Osteoblast (primary cell): ENCODE measurements around the gene OSTM1. TPM values are rescaled to one million over a fixed set of nuclear protein-coding genes. Genes with fewer than 3 reads are reported as not detected.
"Not testable (repeated sequence)": the region's sequence is repeated elsewhere in the genome, so short reads cannot be mapped to it uniquely, and the experiment has no call there.

Experiments used
- DNase-seq: peaks from one replicate; pipeline ENCODE4 v3.0.0; 2011; ENCODE audit warnings: low spot score, mixed read lengths; ENCODE audit not compliant: insufficient read length; ENCODE audit errors: missing footprints
- H2AFZ ChIP-seq: 2 replicates; pipeline ENCODE4 v1.6.0; 2011; ENCODE audit warnings: mild to moderate bottlenecking, low read length
- H3K27ac ChIP-seq: 2 replicates; pipeline ENCODE4 v1.5.1; 2011; ENCODE audit warnings: mild to moderate bottlenecking, low read depth, low read length, moderate library complexity
- H3K27me3 ChIP-seq: 2 replicates; pipeline ENCODE4 v1.6.0; 2012; ENCODE audit warnings: mild to moderate bottlenecking, control low read depth, inconsistent platforms, low read length, moderate library complexity; ENCODE audit not compliant: insufficient read depth
- H3K36me3 ChIP-seq: 2 replicates; pipeline ENCODE4 v1.5.1; 2011; ENCODE audit warnings: mild to moderate bottlenecking, low read length, control low read depth, moderate library complexity; ENCODE audit not compliant: insufficient read depth
- H3K4me1 ChIP-seq: 2 replicates; pipeline ENCODE4 v1.5.1; 2011; ENCODE audit warnings: mild to moderate bottlenecking, low read length, control low read depth, moderate library complexity; ENCODE audit not compliant: insufficient read depth
- H3K4me2 ChIP-seq: 2 replicates; pipeline ENCODE4 v1.6.0; 2011; ENCODE audit warnings: mild to moderate bottlenecking, low read length; ENCODE audit not compliant: insufficient read depth
- H3K4me3 ChIP-seq: fragments of 200-600 bp; sonication (generic); 3 replicates; pipeline ENCODE4 v1.5.1; 2012; ENCODE audit warnings: mild to moderate bottlenecking, low read length, inconsistent platforms; ENCODE audit not compliant: insufficient read depth
- H3K79me2 ChIP-seq: 2 replicates; pipeline ENCODE4 v1.6.0; 2012; ENCODE audit warnings: mild to moderate bottlenecking, low read length, control low read depth, inconsistent platforms; ENCODE audit not compliant: insufficient read depth
- H3K9me3 ChIP-seq: 2 replicates; pipeline ENCODE4 v1.5.1; 2011; ENCODE audit warnings: low read depth, low read length, control low read depth
- H4K20me1 ChIP-seq: 2 replicates; pipeline ENCODE4 v1.6.0; 2012; ENCODE audit warnings: mild to moderate bottlenecking, low read length, control low read depth; ENCODE audit not compliant: insufficient read depth
- total RNA-seq: library from RNA; depleted of rRNA; stranded (reverse); fragments of >200 nt; gene quantifications from 2 replicates; pipeline ENCODE4 v1.2.3, GENCODE V29; 2012
- TF ChIP-seq, protein P1 (sequence below): IDR thresholded peaks from 2 replicates; pipeline ENCODE4 v1.5.1; 2011; ENCODE audit warnings: mild to moderate bottlenecking, low read depth, low read length, moderate library complexity; ENCODE audit errors: extremely low read depth

Gene OSTM1
- total RNA-seq, 1 donor: 42.3 TPM

DNA sequence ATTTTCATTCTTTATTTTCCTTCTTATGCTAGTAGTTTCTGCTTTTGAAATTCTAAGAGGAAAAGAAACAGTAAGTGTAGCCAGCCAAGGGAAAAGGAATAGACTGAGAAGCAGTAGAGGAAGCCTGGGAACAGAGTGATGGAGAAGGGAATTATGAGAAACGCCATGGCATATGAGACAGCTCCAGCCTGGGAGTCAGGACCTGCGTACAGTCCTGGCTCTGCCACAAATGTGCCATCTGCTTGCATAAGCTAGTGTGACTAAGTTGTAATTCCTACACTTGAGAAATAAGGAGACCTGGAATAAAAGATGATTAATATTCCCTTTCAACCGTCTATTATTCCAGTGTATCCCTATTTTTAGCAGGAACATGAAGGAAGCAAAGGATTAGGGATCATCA lies 47.5 kb downstream of the OSTM1 start:
- Histone ChIP-seq H3K4me3 (no peak overlapping the region), H3K27ac (no peak overlapping the region), H3K79me2 (no peaks in the 10 kb centered on the region), H3K4me1 (no peaks in the 10 kb centered on the region), H3K4me2 (no peak overlapping the region), H2AFZ (no peak overlapping the region), H4K20me1 (no peaks in the 10 kb centered on the region), H3K36me3 (no peaks in the 10 kb centered on the region), H3K27me3 (no peaks in the 10 kb centered on the region), H3K9me3 (no peaks in the 10 kb centered on the region)
- DNase-seq: no peak
- TF ChIP-seq, protein P1, sequence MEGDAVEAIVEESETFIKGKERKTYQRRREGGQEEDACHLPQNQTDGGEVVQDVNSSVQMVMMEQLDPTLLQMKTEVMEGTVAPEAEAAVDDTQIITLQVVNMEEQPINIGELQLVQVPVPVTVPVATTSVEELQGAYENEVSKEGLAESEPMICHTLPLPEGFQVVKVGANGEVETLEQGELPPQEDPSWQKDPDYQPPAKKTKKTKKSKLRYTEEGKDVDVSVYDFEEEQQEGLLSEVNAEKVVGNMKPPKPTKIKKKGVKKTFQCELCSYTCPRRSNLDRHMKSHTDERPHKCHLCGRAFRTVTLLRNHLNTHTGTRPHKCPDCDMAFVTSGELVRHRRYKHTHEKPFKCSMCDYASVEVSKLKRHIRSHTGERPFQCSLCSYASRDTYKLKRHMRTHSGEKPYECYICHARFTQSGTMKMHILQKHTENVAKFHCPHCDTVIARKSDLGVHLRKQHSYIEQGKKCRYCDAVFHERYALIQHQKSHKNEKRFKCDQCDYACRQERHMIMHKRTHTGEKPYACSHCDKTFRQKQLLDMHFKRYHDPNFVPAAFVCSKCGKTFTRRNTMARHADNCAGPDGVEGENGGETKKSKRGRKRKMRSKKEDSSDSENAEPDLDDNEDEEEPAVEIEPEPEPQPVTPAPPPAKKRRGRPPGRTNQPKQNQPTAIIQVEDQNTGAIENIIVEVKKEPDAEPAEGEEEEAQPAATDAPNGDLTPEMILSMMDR: no peak

DNA sequence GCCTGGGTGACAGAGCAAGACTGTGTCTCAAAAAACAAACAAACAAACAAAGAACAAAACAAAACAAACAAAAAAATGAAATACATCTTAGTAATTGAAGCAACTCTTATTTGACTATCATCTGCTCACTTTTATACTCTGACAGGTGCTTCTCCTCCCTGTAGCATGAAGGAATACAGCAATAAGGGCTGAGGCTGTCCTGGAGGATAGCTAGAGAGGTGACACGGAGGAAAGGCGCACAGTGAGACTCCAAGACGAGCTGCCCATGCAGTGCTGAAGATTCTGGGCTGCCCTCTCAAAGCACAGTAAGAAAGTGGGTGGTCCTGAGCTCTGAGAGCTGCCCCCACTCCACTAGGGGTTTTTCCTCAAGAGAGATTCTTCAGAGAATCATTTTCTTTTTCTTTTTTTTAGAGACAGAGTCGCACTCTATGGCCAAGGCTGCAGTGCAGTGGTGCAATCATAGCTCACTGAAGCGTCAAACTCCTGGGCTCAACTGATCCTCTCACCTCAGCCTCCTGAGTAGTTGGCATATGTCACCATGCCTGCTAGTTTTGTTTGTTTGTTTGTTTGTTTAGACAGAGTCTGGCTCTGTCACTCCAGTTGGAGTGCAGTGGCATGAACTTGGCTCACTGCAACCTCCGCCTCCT lies 50.0 kb downstream of the OSTM1 start:
- Histone ChIP-seq H4K20me1 (no peaks in the 10 kb centered on the region), H3K9me3 (no peaks in the 10 kb centered on the region), H3K27me3 (no peaks in the 10 kb centered on the region), H3K79me2 (no peaks in the 10 kb centered on the region), H3K4me1 (no peaks in the 10 kb centered on the region), H3K4me2 (no peak overlapping the region), H3K27ac (no peak overlapping the region), H3K36me3 (no peaks in the 10 kb centered on the region), H2AFZ (no peak overlapping the region), H3K4me3 (no peak overlapping the region)
- DNase-seq: no peak
- TF ChIP-seq, protein P1: no peak

DNA sequence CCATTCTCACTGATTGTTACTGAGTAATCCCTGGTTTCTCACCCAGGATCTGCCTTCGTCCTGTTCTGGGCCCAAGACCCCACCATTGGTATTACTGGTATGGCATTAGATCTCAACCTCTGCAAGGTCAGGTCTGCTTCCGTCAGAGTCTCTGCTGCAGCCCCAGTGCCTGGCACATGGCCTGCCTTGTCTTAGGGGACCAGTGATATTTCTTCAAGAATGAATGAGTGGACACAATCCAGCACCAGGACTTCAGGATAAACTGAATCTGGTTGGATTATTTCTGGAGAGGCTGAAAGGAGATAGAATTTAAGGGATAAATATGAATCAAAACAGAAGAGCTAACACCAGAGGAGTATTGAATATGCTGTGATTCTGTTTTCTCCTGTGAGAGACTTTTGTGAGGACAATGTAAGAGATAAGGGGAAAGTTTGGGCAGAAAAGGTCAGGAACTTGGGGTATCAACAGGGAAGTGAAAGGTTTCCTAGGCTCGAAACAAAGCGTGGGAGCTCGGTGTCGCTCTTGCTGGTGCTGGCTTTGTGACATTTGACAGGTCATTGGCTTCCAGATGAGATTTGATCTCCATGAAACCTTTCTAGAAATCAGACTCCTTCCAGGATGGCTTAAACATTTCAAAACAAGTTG lies 53.9 kb downstream of the OSTM1 start:
- TF ChIP-seq, protein P1: no peak
- no peaks in the 10 kb centered on the region for H3K4me1 ChIP-seq
- H2AFZ ChIP-seq: no peak overlapping the region
- no peaks in the 10 kb centered on the region for H3K36me3 ChIP-seq
- no peaks in the 10 kb centered on the region for H4K20me1 ChIP-seq
- no peak overlapping the region for H3K4me2 ChIP-seq
- no peaks in the 10 kb centered on the region for H3K27me3 ChIP-seq
- DNase-seq: no peak
- H3K79me2 ChIP-seq: no peaks in the 10 kb centered on the region
- no peak overlapping the region for H3K4me3 ChIP-seq
- no peaks in the 10 kb centered on the region for H3K9me3 ChIP-seq
- no peak overlapping the region for H3K27ac ChIP-seq

DNA sequence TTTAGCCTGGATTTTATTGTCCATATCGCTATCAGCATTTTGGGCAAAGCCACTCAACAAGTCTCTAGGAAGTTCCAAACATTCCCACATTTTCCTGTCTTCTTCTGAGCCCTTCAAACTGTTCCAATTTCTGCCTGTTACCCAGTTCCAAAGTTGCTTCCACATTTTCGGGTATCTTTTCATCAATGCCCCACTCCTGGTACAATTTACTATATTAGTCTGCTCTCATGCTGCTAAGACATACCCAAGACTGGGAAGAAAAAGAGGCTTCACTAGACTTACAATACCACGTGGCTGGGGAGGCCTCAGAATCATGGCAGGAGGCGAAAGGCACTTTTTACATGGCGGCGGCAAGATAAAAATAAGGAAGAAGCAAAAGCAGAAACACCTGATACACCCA lies 58.3 kb downstream of the OSTM1 start:
- not testable (repeated sequence) for H3K79me2 ChIP-seq, H3K9me3 ChIP-seq, H3K36me3 ChIP-seq, H3K27ac ChIP-seq, DNase-seq, H4K20me1 ChIP-seq, H2AFZ ChIP-seq, H3K4me3 ChIP-seq, H3K4me1 ChIP-seq, H3K4me2 ChIP-seq, H3K27me3 ChIP-seq
